ENCODE results near the gene NRDE2.
"Not testable (repeated sequence)": the region's sequence is repeated elsewhere in the genome, so short reads cannot be mapped to it uniquely, and the experiment has no call there.

NRDE2 gene

GRCh38 chr14:90268420-90268819 is 63.3 kb downstream of the NRDE2 start:
- DNase-seq: no peak

GRCh38 chr14:90266441-90267154 is 65.1 kb downstream of the NRDE2 start:
- no peak for DNase-seq

DNA sequence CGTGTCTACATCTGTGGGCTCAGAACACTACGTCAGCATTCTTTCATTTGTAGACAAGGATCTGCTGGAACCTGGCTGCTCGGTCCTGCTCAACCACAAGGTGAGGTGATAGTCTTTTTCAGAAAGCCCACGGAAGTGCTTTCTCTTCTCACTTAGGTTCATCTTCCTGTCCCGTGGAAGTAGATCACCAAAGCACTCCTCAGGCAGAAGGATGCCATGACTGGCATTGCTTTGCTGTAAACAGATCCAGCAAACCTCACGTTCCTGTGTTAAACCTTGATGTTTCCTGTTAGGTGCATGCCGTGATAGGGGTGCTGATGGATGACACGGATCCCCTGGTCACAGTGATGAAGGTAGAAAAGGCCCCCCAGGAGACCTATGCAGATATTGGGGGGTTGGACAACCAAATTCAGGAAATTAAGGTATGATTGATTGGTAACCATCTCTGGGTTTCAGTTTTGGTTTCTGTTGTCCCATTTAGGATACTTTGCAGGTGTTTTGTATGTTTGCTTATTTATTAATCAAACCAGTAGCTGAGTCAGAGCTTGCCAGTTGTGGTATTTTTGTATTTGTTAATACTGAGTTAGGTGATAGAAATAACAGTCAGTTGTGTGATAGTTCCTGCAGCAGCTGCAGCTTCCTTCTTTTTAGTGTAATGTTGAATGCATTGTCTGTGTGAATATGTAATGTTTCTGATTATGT is 67.8 kb downstream of the NRDE2 start:
- DNase-seq: peak; percentile 35

DNA sequence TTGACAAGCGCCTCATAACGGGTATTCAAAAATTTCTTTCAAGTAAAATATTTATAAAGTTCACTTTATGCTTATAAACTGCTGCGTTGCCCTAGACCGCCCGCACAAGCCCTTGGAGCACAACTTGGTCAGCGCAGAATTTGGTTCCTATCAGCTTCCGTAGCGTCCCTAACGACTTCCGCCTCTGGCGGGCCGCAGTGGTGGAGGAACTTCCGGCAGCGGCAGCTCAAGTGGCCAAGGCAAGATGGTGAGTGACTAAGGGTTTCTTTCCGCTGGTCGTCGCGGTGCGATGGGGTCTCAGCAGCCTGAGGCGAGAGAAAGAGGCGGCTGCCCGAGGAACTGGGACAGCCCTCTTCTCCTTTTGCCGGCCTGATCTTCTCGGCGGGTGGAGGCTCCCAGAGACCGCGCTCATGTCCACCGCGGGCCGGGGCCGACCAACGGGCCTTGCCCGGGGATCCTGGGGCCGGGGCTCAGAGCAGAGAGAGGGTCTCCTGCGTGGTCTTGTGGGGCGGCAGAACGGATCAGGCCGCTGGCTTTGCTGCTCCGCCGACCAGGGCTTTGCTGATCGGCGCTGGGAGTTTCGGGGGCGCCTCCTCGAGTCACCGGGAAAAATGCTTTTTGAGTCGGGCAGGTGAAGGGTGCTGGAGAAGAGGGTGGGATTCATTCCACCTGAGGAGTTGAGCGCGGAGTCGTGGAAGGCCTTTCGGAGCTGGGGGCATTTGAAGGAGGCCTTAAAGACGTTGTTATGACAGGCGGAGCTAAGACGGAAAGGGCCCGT is 75.2 kb downstream of the NRDE2 start, which contains the start of gene PSMC1:
Gene PSMC1 (plus strand): TSS at position 200 of the 778 bp plus-strand sequence. CDS start 45 bp downstream, at position 245.
- peak; percentile 94 for DNase-seq

DNA sequence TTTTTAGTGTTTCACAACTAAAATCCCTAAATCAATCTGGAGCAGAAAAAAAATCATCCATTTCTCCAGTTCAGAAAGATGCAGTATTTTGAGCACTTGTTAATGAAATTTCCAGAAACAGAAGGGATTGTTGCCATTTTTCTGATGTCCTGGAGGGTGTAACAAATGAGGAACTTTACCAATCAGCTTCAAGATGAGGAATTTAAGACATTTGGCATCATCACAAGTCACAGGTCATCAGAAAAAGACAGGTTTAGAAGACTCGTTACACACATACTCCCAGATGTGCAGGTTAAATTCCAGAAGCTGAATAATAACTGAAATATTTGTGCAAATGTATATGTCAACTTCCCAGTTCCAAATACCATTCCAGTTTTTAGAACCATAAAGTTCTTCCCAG is 75.9 kb downstream of the NRDE2 start:
- no peak for DNase-seq

GRCh38 chr14:90253826-90254225 is 77.9 kb downstream of the NRDE2 start:
- no peak for DNase-seq

GRCh38 chr14:90248594-90248993 is 83.1 kb downstream of the NRDE2 start:
- DNase-seq: no peak

GRCh38 chr14:90247441-90247840 is 84.3 kb downstream of the NRDE2 start:
- DNase-seq: not testable (repeated sequence)

DNA sequence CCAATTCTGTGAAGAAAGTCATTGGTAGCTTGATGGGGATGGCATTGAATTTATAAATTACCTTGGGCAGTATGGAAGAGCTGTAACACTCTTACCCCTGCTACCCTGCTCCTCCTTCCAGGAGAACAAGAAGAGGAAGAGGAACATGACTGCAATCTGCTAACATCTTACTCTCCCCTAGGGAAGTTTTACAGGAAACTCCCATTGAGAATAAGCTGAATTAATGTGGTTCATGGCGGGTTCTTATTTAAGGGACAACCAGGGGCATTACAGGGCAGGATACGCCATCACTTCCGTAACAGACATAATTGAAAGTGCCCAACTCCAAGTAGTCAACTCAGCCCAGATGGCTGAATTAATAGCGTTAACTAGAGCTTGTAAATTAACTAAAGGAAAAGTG is 84.8 kb downstream of the NRDE2 start:
- DNase-seq: no peak

GRCh38 chr14:90242444-90242843 is 89.3 kb downstream of the NRDE2 start:
- DNase-seq: no peak

- DNase-seq: no peak
Observed at GRCh38 chr14:90239139-90239538, 92.6 kb downstream of the NRDE2 start.

DNA sequence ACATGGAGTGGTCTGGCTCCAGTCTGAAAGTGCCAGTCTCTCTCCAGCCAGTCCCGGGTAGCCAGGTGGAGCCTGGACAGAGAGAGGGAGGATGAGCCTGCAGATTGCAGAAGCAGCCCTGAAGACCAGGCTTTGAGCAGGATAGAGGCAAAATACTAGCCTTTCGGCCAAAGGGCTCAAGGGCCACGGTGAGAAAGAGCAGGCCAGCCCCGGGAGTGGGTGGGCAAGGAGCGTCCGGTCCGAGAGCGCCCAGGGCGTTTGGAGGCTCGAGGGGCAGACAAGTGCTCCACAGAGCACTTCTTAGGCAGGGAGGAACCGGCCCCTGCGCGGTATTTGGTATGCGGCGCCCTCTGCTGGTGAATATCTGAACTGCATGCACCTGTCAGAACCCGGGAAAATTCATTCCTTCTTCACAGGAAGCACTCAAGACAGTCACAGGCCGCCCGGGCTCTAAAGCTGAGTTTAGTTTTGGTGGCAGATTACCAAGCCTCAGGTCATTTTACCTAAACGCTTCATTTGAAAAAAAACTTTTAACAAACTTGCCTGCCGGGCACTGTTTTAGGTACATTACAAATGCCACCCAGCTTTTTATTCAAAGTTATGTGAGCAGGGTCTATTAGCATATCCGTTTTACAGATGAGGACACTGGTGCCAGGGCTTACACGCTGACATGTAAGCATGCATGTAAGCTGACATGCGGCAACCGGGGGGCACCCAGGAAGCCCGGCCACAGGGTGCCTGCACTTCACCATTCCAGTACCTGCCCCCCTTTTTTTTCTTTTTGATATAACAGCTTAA is 96.4 kb downstream of the NRDE2 start:
- DNase-seq: peak; percentile 74

DNA sequence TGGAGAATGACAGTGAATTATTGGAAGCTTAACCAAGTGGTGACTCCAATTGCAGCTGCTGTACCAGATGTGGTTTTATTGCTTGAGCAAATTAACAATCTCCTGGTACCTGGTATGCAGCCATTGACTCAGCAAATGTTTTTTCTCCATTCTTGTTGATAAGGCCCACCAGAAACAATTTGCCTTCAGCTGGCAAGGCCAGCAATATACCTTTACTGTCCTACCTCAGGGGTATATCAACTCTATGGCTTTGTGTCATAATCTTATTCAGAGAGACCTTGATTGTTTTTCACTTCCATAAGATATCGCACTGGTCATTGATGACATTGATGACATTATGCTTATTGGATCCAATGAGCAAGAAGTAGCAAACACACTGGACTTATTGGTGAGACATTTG is 101.8 kb downstream of the NRDE2 start:
- not testable (repeated sequence) for DNase-seq

GRCh38 chr14:90228478-90228877 is 103.3 kb downstream of the NRDE2 start:
- DNase-seq: no peak
